ENCODE results near the gene ERICH3. TPM values are rescaled to one million over a fixed set of nuclear protein-coding genes. Genes with fewer than 3 reads are reported as not detected.

The ERICH3 gene, protein sequence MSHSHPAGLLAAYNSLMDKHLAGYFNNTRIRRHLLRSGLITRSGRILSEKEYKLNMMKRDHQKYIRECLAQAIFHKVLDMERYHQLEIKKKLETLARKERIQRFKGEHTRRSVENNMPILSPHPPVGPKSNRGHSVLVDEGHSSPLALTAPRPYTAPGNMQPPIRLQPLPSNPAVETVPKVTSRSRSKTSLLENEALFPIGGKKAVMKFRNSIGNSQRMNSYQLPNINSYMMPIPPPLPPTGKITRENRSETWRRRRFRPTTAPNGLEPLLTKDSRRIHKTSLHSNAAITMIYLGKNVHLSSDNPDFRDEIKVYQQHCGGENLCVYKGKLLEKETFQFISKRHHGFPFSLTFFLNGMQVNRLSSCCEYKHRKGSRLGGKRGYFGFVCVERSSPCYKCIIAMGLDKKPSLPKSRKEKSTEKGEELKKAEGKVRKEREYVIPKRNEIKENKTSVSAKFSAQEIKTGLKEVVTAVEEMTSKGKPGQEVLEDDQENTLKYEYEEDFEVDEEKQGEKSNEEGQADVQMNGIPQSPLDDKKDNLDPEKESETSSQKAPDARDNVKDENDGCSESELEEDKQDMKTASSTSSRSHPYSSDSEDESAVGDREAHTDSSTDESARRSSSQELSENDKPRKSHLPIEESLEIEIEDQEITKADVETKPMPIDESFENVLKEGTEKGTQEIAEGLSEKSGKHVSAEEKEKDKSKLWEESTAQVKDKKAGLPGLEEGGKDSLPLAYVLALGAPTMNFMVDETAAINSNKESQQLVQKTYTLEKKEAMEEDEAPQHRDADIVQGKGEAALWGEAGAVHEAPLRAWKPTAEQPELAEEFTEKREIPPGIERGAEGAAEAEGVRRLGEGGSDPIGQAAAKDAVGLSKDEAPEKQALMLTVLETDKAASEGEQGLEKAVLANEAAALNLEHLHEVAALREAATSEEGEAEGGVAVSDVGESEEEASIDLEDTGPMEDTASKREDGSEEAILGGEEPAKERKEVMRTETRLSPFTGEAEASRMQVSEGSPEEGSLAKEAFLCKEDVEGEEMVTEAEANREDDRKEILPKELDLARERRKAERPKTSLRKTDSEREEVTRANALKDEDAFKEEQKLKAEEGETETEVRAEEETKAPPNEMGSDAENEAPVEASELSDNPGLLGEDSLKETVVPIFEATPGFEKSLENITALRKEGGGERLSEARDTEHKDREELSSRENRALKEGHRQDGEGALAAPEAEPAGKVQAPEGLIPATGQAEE (N-terminal part only)
- not detected for total RNA-seq
- long read RNA-seq: 0 reads

DNA sequence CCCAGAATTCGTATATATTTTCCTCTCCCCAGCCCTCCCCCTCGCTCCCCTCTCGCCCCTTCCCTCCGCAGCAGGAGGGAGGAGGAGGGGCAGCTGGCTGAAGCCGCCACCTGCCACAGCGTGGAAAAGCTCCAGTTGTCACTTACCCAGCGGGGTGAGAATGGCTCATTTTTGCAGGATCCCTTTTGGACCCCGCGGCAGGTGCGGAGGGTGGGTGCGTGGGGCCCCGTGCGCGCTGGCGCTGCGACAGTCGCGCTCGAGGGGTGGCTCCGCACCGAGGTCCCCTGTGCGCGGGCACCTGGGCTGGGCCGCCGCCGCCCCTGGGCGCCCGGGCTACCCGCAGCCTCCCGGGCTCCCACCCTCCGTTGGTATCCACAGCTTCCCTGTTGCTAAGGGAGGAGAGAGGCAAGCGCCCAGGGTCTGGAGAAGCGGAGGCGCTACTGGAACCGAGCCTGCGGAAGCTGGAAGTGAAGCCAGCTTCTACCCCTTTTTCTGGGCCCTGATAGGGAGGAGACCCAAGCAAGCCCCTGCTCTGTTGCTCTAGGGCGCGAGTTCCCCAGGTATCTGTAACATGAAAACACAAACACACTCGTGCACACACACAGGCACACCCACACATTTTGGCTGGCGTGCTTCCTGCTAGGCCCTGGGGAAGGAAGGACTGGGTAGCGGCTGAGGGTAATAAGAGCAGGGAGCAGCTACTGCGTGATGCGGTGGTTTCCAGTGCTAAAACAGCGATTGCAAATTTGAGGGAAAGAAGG is at the start of gene ERICH3:
Gene ERICH3 (minus strand): TSS at position 442 of the 761 bp plus-strand sequence. CDS start 273 bp downstream, at position 169.
- intact Hi-C loops (cut with DNase I): no loop called here
- ATAC-seq: no peak
- DNase-seq (ENCODE audit: missing footprints): no peak

DNA sequence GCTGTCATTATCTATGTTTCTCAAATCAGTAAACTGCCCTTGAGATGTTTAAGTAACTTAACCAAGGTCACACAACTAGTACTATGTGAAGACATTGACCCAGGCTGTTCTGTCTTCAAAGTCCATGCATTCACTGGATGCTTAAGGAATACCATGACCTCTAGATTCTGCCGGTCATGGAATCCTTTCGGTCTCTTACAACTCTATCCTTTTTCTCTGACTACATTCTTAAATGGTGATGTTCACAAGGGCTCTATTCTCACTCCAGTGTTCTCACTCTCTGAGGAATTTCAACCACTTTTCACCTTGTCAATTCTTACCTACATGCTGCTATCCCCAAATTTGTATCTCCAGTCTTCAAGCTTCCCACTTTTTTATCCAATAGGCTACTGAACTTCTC is 44.0 kb upstream of the ERICH3 start:
- ATAC-seq (no peak), DNase-seq (ENCODE audit: missing footprints) (no peak)
- intact Hi-C loops (cut with DNase I): no loop called here

DNA sequence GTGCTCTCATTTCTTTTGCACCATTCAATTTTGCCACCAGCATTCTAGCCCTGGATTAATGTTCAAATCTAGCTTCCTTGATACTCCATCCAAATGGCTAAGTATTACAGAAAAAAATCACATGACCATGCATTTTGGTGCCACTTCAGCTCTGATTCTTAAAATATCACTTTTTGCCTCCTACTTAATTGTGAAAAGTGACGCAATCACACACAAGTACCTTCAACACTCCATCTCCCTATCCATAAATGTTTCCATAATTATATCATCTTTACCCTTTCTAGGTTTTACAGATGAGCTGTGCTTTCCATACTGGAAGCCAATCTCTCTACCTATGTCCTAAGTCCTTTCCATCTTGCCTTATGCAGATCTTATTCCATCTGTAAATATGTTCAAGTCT is 43.2 kb upstream of the ERICH3 start:
- DNase-seq (ENCODE audit: missing footprints) (no peak), ATAC-seq (no peak)
- intact Hi-C loops (cut with DNase I): no loop called here

DNA sequence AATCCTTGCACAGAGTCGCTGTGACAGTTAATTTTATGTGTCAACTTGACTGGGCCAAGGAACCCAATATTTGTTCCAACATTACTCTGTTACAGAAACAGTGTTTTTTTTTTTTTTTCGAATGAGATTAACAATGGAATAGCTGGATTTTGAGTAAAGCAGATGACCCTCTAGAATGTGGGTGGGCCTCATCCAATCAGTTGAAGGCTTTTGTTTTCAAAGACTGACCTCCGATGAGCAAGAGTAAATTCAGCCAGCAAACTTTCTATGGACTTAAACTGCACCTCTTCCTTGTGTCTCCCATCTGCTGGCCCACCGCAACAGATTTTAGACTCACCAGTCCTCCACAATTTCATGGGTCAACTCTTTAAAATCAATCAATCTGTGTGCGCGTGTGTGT is 42.2 kb upstream of the ERICH3 start:
- intact Hi-C loops (cut with DNase I): no loop called here
- ATAC-seq: no peak
- DNase-seq (ENCODE audit: missing footprints): no peak

DNA sequence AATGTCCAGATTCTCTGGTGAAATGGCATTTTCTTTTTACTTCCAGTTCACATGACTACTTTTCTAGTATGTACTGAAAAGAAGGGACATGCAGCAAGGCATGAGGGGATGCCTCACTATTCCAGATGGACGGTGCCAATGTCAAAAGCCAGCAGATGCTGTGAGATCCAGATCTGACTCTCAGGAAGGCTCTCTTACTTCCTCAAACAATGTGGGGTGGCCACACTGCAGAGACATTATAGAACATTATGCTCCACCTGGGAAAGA is 41.6 kb upstream of the ERICH3 start:
- intact Hi-C loops (cut with DNase I): no loop called here
- DNase-seq (ENCODE audit: missing footprints): no peak
- no peak for ATAC-seq

DNA sequence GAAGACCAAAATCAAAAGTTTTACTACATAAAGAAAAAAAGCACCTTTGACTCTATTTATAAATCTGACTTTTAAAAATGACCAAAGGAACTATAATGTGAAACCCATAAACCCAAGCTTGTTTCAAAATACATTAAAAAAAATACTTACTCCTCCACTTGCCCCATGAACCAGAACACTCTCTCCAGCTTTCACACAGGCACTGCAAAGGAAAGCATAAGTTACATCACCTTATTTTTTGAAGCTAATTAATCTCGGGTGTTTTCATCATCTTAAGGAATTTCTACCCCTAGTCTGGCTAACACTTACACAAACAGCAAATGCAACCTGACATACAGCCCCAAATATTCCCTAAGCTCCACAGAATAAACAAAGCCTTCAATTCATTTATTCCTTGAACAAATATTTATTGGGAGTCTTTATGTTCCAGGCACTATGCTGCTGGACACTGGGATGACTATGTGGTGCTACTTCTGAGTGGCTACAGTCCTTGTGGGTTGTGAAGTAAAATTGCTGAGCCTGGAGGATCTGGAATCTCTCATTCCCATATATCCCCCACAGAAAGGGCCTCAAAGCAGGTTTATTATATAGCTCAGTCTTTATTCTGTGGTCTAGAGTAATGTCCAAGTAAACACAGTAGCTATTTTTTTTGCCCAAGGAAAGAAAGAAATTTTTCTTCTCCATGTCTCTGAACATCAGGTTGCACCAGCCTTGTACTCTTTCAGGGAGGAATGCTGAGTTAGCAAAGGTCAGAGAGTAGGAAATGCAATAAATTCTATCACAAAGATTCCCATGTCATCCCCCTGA is 41.0 kb upstream of the ERICH3 start:
- ATAC-seq (no peak), DNase-seq (ENCODE audit: missing footprints) (no peak)
- intact Hi-C loops (cut with DNase I): no loop called here

DNA sequence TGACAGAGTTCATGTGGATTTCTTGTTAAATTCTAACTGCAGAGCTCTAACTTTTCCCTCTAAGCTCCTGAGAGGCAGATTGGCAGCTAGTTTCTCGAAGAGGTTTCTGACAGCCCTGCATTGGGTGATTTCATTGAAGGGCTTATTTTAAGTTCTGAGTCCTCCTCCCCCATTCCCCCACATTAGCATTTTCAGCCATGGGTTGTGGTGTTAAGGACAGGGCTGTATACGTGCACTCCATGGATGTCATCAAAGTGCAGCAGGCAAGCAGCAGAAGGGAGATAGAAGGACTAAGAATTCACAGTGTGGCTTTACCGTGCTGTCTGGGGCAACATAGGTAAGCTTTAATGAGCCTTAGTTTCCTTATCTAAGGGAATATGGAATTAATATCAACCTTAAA is 40.3 kb upstream of the ERICH3 start:
- DNase-seq (ENCODE audit: missing footprints) (no peak), ATAC-seq (no peak)
- intact Hi-C loops (cut with DNase I): no loop called here

DNA sequence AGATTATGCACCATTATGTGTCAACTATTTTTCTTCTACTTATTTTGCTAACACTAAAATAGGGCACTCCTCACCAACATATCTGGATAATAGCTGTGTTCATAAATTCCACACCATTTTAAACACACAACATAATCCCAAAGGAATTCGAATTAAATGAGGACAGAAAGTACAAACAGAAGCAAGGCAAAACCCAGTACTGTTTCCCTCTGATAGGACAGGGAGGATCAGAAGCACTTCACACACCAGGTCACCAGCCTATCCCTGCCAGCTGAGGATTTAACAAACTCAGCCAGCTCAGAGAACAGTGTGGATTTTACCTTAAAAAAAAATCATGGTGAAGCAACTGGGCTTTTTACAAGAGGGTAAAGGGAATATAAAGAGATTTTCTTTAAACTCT is 39.3 kb upstream of the ERICH3 start:
- ATAC-seq (no peak), DNase-seq (ENCODE audit: missing footprints) (no peak)
- intact Hi-C loops (cut with DNase I): no loop called here

DNA sequence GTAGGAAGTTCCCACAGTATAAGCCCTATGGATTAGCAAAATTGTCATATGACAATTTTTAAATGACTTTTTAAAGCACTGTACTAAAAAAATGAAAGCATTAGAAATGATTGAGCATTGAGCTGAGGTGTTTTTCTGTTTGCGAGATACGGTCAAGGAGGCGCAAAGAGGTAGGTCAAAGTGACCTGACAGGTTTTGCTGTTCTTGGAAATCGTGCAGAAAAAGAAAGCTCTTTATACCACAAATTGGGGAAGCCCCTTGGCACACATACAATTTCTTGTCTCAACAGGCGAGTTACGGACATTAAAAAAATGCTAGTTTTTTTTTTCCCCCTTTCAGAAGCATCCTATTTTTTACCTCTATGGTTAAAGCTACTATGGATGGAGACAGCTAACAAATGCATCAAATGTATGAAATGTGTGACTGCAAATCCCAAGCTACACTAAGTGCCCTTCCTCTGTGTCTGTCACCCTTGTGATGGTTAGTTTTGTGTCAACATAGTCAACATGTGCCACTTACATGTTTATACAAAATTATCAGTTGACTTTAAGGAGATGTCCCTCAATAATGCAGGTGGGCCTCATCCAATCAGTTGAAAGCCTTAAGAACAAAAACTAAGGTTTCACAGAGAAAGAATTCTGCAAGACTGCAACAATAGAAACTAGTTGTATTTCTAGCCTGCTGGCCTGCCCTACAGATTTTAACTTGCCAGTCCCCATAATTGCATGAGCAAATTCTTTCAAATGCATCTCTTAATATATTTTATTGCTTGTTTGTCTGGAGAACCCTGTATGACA is 30.0 kb upstream of the ERICH3 start:
- intact Hi-C loops (cut with DNase I): no loop called here
- ATAC-seq (no peak), DNase-seq (ENCODE audit: missing footprints) (no peak)

DNA sequence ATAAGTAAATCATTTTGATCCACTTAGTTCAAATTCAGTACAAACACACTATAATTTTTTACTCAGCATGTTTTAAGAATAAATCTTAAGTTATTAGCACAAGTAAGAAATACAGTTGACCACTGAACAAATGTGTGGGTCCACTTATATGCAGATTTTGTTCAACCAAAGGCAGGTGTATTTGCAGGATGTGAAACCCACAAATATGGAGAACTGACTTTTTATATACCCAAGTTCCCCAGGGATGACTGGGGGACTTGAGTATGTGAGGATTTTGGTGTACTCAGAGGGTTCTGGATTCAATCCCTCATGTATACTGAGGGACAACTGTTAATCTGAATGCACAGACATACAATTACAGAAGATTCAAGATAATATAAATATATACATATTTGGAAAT is 25.7 kb upstream of the ERICH3 start:
- intact Hi-C loops (cut with DNase I): no loop called here
- DNase-seq (ENCODE audit: missing footprints) (no peak), ATAC-seq (no peak)

DNA sequence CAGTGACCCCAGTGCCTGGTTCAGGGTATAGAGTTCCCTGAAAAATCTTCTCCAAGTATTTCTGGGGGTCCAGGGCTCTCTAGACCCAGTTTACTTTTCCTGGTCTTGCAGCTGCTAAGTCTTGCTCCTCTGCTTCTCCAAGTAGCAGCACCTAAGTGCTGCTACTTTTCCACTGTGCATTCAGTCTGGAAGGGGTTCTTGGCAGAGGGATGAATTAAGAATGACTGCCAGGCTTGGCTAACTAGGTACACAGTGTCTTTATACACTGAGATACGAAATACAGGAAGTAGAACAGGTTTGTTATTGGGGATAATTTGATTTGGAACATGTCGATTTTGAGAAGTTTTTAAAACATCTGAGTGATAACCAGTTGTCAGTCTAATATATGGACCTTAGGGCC is 24.2 kb upstream of the ERICH3 start:
- no peak for DNase-seq (ENCODE audit: missing footprints)
- ATAC-seq: no peak
- intact Hi-C loops (cut with DNase I): no loop called here

DNA sequence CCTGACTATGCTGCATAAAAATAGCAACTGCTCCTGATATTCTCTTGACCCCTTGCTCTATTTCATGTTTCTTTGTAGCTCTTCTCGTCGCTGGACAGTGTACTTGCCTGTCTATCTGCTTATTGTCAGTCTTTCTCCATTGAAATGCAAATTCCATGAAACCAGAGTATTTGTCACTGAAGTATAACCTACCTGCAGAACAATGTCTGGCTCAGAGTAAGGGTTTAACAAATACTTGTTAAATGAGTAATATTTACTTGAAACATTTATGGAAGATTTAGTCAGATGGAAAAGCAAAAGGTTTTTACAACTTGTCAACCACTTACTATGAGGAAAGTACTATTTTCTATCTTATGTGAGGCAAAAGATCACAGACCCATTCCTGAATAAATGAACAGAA is 19.9 kb upstream of the ERICH3 start:
- intact Hi-C loops (cut with DNase I): no loop called here
- DNase-seq (ENCODE audit: missing footprints): no peak
- ATAC-seq: no peak

DNA sequence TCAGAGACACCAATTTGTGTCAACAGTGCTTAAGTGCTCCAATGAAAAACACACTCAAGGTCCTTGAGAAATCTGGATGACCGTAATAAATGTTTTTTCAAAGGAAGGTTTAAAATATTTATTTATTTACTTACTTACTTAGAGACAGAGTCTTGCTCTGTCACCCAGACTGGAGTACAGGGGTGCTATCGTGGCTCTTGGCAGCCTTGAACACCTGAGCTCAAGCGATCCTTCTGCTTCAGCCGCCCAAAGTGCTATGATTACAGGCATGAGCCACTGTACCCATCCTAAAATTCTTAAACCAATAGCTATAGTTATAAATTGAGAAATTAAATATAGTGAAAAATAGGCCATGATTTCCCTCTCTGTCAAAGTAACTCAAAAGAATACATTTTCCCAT is 17.3 kb upstream of the ERICH3 start:
- DNase-seq (ENCODE audit: missing footprints): no peak
- no peak for ATAC-seq
- intact Hi-C loops (cut with DNase I): no loop called here

DNA sequence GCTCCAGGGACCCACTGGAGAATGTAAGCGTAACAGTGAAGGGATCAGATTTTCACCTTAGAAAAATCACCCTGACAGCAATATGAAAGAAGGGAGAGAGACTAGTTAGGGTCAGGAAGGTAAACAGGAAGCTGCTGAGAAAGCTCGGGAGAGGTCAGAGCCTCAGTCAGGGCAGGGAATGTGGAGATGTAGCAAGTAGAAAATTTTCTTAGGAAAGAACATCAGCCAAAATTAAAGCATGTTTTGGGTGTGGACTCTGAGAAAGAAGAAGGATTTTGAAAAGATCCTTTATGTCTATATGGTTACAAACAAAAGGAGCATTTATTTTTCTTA is 16.7 kb upstream of the ERICH3 start:
- intact Hi-C loops (cut with DNase I): no loop called here
- no peak for DNase-seq (ENCODE audit: missing footprints)
- no peak for ATAC-seq

DNA sequence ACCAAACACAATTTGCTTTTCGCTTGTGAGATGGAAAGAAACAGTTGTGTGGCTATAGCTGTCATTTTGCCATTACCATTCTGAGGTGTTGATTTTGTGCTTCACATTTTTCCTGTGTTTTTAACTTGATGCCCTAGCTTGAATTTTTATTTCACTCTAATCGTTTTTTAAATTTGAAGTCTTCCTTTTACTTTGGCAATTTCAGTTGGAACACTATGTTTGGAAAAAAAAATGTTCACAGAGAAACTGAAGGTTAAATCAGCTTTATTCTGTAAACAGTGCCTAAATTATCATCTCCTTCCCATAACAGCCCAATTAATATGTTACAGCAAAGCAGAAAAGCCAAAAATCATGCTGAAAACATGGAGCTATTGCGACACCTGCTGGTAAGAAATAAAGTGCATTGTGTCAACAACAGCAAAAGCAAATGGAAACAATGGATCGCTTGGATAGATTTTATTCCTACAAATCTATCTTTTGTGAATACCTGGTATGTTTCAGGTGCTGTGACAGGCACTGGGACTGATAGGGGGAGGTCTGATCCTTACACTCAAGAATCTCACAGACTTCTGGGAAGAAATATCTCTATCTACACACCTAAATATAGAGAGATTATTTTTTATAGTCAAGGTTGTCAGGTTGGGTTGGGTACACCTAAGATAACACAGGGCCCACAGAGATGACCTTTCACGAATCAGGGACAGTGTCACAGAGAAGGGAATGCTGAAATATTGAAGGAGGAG is 16.2 kb upstream of the ERICH3 start:
- ATAC-seq: no peak
- DNase-seq (ENCODE audit: missing footprints): no peak
- intact Hi-C loops (cut with DNase I): no loop called here

DNA sequence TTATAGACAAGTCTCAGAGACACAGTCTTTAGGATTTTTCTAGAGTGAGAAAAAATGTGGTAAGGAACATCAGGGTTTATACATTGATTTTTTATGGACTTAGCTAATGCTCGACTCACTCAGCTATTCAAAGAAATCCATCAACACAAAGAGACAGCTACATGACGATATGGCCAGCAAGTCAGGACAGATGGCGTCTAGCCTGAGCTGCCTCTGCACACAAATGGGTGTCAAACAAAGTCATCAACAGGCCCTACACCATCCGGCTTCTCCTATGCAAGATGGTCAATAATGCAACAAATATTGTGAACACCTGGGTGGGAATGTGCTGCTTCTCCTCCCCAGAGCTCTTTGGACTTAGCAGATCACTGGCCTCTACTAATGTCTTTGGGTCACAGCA is 13.3 kb upstream of the ERICH3 start:
- ATAC-seq (no peak), DNase-seq (ENCODE audit: missing footprints) (no peak)
- intact Hi-C loops (cut with DNase I): no loop called here

DNA sequence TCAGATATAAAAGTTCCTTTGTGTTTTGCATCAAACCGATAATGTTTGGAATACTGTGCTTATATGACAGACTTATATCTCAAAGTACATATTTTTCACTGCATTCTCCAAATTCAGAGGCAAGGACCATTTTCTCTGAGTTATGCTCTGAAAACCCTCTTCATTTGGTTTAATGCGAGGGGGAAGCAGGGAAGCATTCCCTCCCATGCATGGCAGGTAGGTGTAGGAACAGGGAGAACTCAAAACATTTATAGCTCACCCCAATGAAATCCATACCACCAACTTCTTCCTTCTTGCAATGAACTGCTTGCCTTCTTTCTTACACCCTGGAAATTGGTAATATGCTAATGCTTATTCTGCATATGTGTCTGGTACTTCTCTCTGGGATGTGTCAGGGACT is 10.7 kb upstream of the ERICH3 start:
- intact Hi-C loops (cut with DNase I): no loop called here
- no peak for ATAC-seq
- no peak for DNase-seq (ENCODE audit: missing footprints)
